RWPE2 (cell line): Measurements from ENCODE around the gene IL18.

ENCODE experiments used
- ATAC-seq: fragments of 200-7000 bp; cut with Tn5 transposase; 3 replicates; pipeline ENCODE4 v1.9.1; 2021; ENCODE audit warnings: low read depth
- DNase-seq: peaks from one replicate; pipeline ENCODE4 v3.0.0-alpha.2; 2020; ENCODE audit warnings: low spot score
- H3K27ac ChIP-seq: fragments of 450-650 bp; 2 replicates; pipeline ENCODE4 v1.5.1; 2017; ENCODE audit warnings: mild to moderate bottlenecking; ENCODE audit not compliant: poor library complexity, severe bottlenecking
- H3K27me3 ChIP-seq: fragments of 250-450 bp; sonication (Bioruptor Pico); 2 replicates; pipeline ENCODE4 v1.5.1; 2021; ENCODE audit warnings: mild to moderate bottlenecking, moderate library complexity; ENCODE audit not compliant: insufficient read depth, poor library complexity, severe bottlenecking
- H3K36me3 ChIP-seq: fragments of 250-450 bp; sonication (Bioruptor Pico); 2 replicates; pipeline ENCODE4 v1.5.1; 2020; ENCODE audit warnings: low read depth, mild to moderate bottlenecking, moderate library complexity
- H3K4me1 ChIP-seq: fragments of 250-450 bp; sonication (Bioruptor Pico); 2 replicates; pipeline ENCODE4 v1.5.1; 2021; ENCODE audit warnings: mild to moderate bottlenecking, moderate library complexity; ENCODE audit not compliant: insufficient read depth, poor library complexity, severe bottlenecking
- H3K4me3 ChIP-seq: fragments of 250-450 bp; sonication (Bioruptor Pico); 2 replicates; pipeline ENCODE4 v1.5.1; 2021; ENCODE audit warnings: mild to moderate bottlenecking, moderate library complexity; ENCODE audit not compliant: severe bottlenecking
- H3K9me3 ChIP-seq: fragments of 250-450 bp; sonication (Bioruptor Pico); 2 replicates; pipeline ENCODE4 v1.5.1; 2021; ENCODE audit warnings: mild to moderate bottlenecking, moderate library complexity; ENCODE audit not compliant: severe bottlenecking
- CTCF ChIP-seq: fragments of 450-650 bp; IDR thresholded peaks from one replicate; pipeline ENCODE4 v1.5.1; 2017; ENCODE audit warnings: mild to moderate bottlenecking, moderate library complexity; ENCODE audit not compliant: poor library complexity, severe bottlenecking

The IL18 gene

DNA sequence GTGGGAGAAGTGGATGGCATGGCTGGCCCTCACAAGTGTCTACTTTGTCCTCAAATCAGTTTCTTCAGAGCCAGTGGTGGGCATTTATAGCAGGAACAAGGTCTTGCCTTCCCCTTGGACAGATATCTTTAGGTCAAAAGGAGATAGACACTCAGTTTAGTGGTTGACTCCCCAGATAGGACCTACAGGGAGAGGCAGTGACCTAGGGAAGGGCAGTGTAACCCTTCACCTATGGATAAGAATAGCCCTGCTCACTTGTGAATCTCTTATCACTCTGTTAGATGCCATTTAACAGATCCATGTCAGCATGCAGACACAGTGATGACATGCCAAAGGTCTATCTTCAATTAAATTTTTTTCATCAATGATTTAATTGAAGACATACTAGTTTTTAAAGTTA is 22.4 kb upstream of the IL18 start:
- Histone ChIP-seq H3K4me1 (no peaks in the 10 kb centered on the region), H3K4me3 (no peak overlapping the region), H3K9me3 (no peaks in the 10 kb centered on the region), H3K27ac (no peak overlapping the region), H3K36me3 (no peaks in the 10 kb centered on the region), H3K27me3 (no peaks in the 10 kb centered on the region)
- no peak for DNase-seq
- TF ChIP-seq CTCF, result no peak
- no peak for ATAC-seq

GRCh38 chr11:112185883-112186282 is 22.0 kb upstream of the IL18 start:
- no peak for TF ChIP-seq CTCF
- H3K36me3 ChIP-seq, result no peaks in the 10 kb centered on the region
- no peaks in the 10 kb centered on the region for H3K9me3 ChIP-seq
- H3K27me3 ChIP-seq, result no peaks in the 10 kb centered on the region
- H3K27ac ChIP-seq, result no peak overlapping the region
- ATAC-seq, result no peak
- H3K4me3 ChIP-seq, result no peak overlapping the region
- DNase-seq, result no peak
- no peaks in the 10 kb centered on the region for H3K4me1 ChIP-seq

GRCh38 chr11:112182867-112183266 is 19.0 kb upstream of the IL18 start:
- no peak overlapping the region for H3K4me3 ChIP-seq
- no peaks in the 10 kb centered on the region for H3K27me3 ChIP-seq
- no peak for DNase-seq
- no peak overlapping the region for H3K27ac ChIP-seq
- TF ChIP-seq CTCF, result no peak
- no peaks in the 10 kb centered on the region for H3K9me3 ChIP-seq
- H3K4me1 ChIP-seq, result no peaks in the 10 kb centered on the region
- no peak for ATAC-seq
- no peaks in the 10 kb centered on the region for H3K36me3 ChIP-seq

DNA sequence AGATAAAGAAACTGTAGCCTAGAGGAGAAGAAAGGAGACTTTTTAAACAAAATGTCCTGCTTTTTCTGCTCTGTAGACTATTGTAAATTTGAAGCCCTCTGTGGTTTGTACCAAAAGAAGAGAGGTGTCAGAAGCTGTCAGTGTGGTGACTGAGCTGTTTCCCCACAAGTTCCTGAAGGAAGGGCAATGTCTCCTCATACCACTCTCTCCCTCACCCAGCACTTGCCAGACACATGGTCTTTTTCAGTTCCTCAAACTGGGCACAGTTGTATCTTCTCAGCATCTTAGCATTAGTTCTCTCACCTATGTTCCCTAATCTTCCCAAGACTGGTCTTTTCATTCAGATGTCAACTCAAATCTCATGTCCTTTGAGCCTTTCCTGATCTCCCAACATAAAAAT is 15.7 kb upstream of the IL18 start:
- Histone ChIP-seq H3K27ac (no peak overlapping the region), H3K4me3 (no peak overlapping the region), H3K9me3 (no peaks in the 10 kb centered on the region), H3K4me1 (peaks cover 12% of the 10 kb centered on the region), H3K27me3 (no peaks in the 10 kb centered on the region), H3K36me3 (no peaks in the 10 kb centered on the region)
- no peak for ATAC-seq
- no peak for DNase-seq
- no peak for TF ChIP-seq CTCF

GRCh38 chr11:112178936-112179335 is 15.0 kb upstream of the IL18 start:
- no peak for TF ChIP-seq CTCF
- peaks cover 14% of the 10 kb centered on the region for H3K4me1 ChIP-seq
- no peak for DNase-seq

More at GRCh38 chr11:112178936-112179335, 15.0 kb upstream of the IL18 start:
- H3K4me3 ChIP-seq, result no peak overlapping the region
- ATAC-seq, result no peak
- H3K9me3 ChIP-seq, result no peaks in the 10 kb centered on the region
- H3K36me3 ChIP-seq, result no peaks in the 10 kb centered on the region
- H3K27me3 ChIP-seq, result no peaks in the 10 kb centered on the region
- H3K27ac ChIP-seq, result no peak overlapping the region
